Astrocyte of the spinal cord (primary cell): ENCODE measurements around the gene DOCK8.

Experiments
- DNase-seq: peaks from one replicate; pipeline ENCODE4 v3.0.0; 2011; ENCODE audit warnings: low read depth, low spot score
- H3K4me3 ChIP-seq: 2 replicates; pipeline ENCODE4 v1.5.1; 2011; ENCODE audit warnings: low read depth, mild to moderate bottlenecking, low read length, moderate library complexity
- in situ Hi-C: cut with HindIII; loops from 2 replicates; pipeline ENCODE4 v1.10.0; 2017; ENCODE audit warnings: low sequenced_read_pairs
- TF ChIP-seq, protein P1 (sequence below): IDR thresholded peaks from 2 replicates; pipeline ENCODE4 v1.5.1; 2012; ENCODE audit warnings: low read depth, mild to moderate bottlenecking, low read length, inconsistent platforms

DOCK8 gene

DNA sequence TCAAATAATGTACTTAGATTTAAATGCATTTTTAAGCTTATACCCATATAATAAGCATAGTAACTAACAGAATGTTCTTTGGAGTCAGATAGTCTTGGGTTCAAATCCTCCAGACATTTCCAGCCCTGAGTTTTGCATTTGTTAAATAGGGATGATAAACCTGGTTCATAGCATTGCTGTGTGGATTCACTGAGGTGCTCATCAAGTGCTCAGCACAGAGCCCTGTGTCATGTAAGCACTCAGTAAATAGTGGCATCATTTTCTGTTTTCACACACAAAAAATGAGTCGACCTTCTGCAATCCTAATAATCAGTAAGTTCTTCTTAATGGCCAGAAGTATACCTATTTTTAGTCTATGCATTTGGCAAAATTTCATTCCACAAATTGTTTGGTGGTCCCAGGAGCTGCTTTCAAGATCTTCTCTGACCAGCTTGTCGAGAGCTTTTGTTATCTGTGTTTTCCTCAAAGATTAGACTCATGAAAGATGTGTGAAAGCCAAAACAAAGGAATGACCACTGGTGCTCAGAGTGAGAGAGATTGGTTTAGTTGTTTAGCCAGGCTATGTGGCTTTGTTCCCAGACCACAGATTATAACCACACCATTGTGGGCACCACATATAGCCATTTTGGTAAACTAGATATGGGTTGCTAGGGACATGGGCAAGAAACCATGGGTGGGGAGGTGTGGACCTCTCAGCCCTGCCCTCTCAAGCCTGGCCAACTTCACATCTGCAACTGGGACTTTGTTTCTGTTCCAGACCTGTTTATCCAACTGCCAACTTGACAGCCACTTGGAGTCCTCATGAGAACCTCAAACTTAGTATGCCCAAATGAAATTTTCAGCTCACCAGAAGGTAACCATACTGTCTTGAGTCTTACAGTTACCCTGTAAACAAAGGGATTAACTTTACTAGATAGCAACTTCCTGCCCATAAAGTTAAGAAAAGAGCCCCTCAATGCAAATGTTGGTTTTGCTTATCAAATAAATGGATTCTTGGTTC, 45.0 kb downstream of the DOCK8 start:
- TF ChIP-seq, protein P1, sequence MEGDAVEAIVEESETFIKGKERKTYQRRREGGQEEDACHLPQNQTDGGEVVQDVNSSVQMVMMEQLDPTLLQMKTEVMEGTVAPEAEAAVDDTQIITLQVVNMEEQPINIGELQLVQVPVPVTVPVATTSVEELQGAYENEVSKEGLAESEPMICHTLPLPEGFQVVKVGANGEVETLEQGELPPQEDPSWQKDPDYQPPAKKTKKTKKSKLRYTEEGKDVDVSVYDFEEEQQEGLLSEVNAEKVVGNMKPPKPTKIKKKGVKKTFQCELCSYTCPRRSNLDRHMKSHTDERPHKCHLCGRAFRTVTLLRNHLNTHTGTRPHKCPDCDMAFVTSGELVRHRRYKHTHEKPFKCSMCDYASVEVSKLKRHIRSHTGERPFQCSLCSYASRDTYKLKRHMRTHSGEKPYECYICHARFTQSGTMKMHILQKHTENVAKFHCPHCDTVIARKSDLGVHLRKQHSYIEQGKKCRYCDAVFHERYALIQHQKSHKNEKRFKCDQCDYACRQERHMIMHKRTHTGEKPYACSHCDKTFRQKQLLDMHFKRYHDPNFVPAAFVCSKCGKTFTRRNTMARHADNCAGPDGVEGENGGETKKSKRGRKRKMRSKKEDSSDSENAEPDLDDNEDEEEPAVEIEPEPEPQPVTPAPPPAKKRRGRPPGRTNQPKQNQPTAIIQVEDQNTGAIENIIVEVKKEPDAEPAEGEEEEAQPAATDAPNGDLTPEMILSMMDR: no peak
- no peak overlapping the region for H3K4me3 ChIP-seq
- DNase-seq: no peak
- in situ Hi-C loops: no loop called here

DNA sequence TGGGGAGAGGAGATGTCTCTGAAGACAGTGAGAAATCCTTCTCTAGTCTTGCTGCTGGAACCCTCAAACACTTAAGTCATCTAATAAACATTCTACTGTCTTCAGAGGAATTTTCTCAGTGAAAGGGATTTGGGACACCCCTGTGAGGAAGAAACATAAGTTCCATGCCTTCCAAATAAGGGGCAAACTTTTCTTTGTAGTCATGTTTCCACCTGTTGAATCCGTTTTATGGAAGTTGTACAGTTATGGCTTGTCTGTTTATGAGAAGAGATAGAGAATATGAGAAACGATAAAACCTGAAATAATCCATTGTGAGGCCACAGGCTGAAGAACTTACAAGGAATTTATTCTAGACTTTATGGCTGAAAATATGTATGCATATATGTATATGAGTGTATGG, 49.6 kb downstream of the DOCK8 start:
- H3K4me3 ChIP-seq: no peak overlapping the region
- in situ Hi-C loops: no loop called here
- no peak for DNase-seq
- TF ChIP-seq, protein P1: no peak

DNA sequence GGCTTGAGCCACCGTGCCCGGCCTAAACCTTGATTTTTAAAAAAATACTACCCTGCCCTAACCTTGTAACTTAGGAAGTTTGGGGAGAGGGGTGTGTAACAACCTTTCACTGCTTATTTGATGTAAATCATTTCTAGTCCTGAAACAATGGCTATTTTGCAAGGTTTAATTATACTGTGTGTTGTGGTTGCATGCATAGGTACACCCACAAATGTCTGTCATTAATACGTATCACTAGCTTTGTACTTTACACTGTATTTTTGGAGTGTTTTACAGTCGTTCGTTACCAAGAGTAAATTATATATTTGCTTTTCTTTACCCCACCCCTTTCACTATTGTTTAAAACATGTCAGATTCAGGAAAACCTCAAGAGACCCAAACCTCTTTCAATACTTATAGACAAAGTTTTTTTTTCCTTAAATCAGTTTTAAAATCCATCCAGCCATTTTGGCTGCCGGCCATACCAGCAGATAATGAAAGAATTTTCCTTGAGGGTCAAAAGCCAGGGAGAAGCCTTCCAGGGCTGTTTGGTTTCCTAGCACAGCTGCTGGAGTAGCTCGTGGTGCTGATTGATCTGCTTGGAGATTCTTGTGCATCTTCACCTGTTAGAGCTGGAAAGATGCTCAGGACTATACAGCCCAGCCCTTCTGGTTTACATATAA, 50.7 kb downstream of the DOCK8 start:
- in situ Hi-C loops: no loop called here
- TF ChIP-seq, protein P1: no peak
- no peak overlapping the region for H3K4me3 ChIP-seq
- no peak for DNase-seq

DNA sequence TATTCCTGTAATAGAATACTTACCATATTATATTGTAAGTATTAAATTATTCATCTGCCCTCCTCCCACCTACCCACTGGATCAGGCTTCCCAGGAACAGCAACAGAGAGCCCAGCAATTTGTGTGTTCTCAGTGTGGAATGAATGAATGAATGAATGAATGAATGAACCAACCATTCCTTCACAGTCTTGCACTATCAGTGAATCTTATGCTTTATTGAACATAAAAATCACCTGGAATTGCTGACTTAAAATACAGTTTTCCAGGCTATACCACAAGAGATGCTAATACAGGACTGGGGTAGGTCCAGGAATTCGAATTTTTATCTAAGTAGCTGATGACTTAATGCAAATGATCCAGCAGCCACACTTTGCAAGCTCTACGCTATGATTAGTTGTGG, 51.6 kb downstream of the DOCK8 start:
- in situ Hi-C loops: no loop called here
- TF ChIP-seq, protein P1: no peak
- no peak for DNase-seq
- H3K4me3 ChIP-seq: no peak overlapping the region

DNA sequence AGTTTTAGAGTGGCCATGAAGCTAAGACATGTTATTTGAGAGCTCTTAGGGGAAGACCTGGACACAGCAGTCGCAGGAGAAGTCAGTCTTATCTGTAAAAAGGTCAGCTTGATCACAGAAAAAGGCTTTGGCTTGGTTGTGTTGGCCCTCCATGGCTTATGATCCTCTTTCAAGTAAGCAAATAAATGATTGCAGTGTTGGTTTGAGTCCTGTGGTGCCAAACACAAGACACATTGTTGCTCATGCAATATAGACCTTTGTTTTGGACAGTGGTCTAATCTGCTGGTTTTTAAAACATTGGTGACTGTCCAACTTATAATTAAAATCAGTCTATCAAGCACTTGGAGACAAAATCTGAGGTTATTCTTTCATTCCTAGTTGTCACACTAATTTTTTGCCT, 54.0 kb downstream of the DOCK8 start:
- in situ Hi-C loops: no loop called here
- H3K4me3 ChIP-seq: no peak overlapping the region
- TF ChIP-seq, protein P1: no peak
- no peak for DNase-seq

DNA sequence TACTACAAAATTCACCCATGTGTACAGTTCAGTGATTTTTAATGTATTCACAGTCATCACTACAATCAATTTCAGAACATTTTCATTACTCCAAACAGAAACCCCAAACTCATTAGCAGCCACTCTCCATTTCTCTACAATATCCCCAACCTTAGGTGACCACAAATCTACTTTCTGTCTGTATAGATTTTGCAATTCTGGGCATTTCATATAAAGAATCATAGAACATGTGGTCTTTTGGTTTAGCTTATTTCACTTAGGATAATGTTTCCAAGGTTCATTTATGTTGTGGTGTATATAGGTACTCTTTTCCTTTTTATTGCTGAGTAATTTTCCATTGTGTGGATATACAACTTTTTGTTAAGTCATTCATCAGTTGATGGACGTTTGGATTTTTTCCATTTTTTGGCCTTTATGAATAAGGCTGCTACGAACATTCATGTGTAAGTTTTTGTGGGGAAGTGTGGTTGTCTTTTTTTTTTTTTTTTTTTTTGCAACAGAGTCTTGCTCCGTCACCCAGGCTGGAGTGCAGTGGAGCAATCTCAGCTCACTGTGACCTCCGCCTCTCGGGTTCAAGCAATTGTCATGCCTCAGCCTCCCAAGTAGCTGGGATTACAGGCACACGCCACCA, 54.5 kb downstream of the DOCK8 start:
- TF ChIP-seq, protein P1: no peak
- DNase-seq: no peak
- in situ Hi-C loops: no loop called here
- H3K4me3 ChIP-seq: no peak overlapping the region
